ENCODE data around the gene DYDC1.

DYDC1 gene

GRCh38 chr10:80292607-80293239, 63.8 kb downstream of the DYDC1 start:
- in situ Hi-C loops (cut with HindIII; ENCODE audit: low pct_ligation_motif_present, low pct_unique_long_range_greater_than_20kb, low sequenced_read_pairs): no loop called here
- no peak for DNase-seq

- in situ Hi-C loops (cut with HindIII; ENCODE audit: low pct_ligation_motif_present, low pct_unique_long_range_greater_than_20kb, low sequenced_read_pairs): no loop called here
- peak; percentile 5 for DNase-seq
Measured at GRCh38 chr10:80290474-80291220, 65.9 kb downstream of the DYDC1 start.

- peak; percentile 19 for DNase-seq
- in situ Hi-C loops (cut with HindIII; ENCODE audit: low pct_ligation_motif_present, low pct_unique_long_range_greater_than_20kb, low sequenced_read_pairs): no loop called here
Measured at GRCh38 chr10:80289451-80290287, 66.9 kb downstream of the DYDC1 start, which contains the start of gene MAT1A. Gene MAT1A, minus strand, starts transcription at chr10:80289658. Its CDS starts 235 bp downstream, at chr10:80289423.

GRCh38 chr10:80288849-80289248, 67.7 kb downstream of the DYDC1 start:
- in situ Hi-C loops (cut with HindIII; ENCODE audit: low pct_ligation_motif_present, low pct_unique_long_range_greater_than_20kb, low sequenced_read_pairs): no loop called here
- DNase-seq: no peak
